Parathyroid adenoma (tissue), 2 donors: Measurements from ENCODE around the gene ALOX15B.
A peak's percentile ranks its signal among the peaks of the same experiment; 100 is the strongest.
"Not testable (repeated sequence)": the region's sequence is repeated elsewhere in the genome, so short reads cannot be mapped to it uniquely, and the experiment has no call there.

ENCODE experiments used
- H2AFZ ChIP-seq: fragments of 300-600 bp; sonication (generic); one replicate; pipeline ENCODE4 v1.7.0; 2017; ENCODE audit warnings: antibody characterized with exemption, mild to moderate bottlenecking
- H3K27ac ChIP-seq: fragments of 300-600 bp; sonication (generic); one replicate; pipeline ENCODE4 v1.7.0; 2017
- H3K27me3 ChIP-seq: fragments of 300-600 bp; sonication (generic); one replicate; pipeline ENCODE4 v1.7.0; 2017; ENCODE audit warnings: low read length; ENCODE audit not compliant: control insufficient read depth, insufficient read depth
- H3K36me3 ChIP-seq: fragments of 300-600 bp; sonication (generic); one replicate; pipeline ENCODE4 v1.7.0; 2017; ENCODE audit warnings: low read length; ENCODE audit not compliant: control insufficient read depth, insufficient read depth
- H3K4me1 ChIP-seq: fragments of 300-600 bp; sonication (generic); one replicate; pipeline ENCODE4 v1.7.0; 2017; ENCODE audit warnings: control low read depth
- H3K4me2 ChIP-seq: fragments of 300-600 bp; sonication (generic); one replicate; pipeline ENCODE4 v1.7.0; 2017; ENCODE audit warnings: low read length
- H3K4me3 ChIP-seq: fragments of 300-600 bp; sonication (generic); one replicate; pipeline ENCODE4 v1.7.0; 2017; ENCODE audit warnings: low read depth, low read length
- H3K79me2 ChIP-seq: fragments of 300-600 bp; sonication (generic); one replicate; pipeline ENCODE4 v1.7.0; 2017; ENCODE audit warnings: control low read depth
- H3K9ac ChIP-seq: fragments of 300-600 bp; sonication (generic); one replicate; pipeline ENCODE4 v1.7.0; 2017; ENCODE audit warnings: mild to moderate bottlenecking
- H3K9me3 ChIP-seq: fragments of 300-600 bp; sonication (generic); one replicate; pipeline ENCODE4 v1.7.0; 2017; ENCODE audit warnings: low read length; ENCODE audit not compliant: control insufficient read depth
- CTCF ChIP-seq: fragments of 300-600 bp; sonication (generic); IDR thresholded peaks from one replicate; pipeline ENCODE4 v1.7.0; 2017; ENCODE audit warnings: antibody characterized with exemption, mild to moderate bottlenecking
- donor health status: primary hyperparathyroidism.

The ALOX15B gene

GRCh38 chr17:8060274-8060673 lies 21.4 kb downstream of the ALOX15B start:
- Histone ChIP-seq H3K36me3 (no peaks in the 10 kb centered on the region), H2AFZ (no peak overlapping the region), H3K9ac (no peak overlapping the region), H3K4me1 (peaks cover 11% of the 10 kb centered on the region), H3K27me3 (no peaks in the 10 kb centered on the region), H3K4me3 (no peak overlapping the region), H3K9me3 (no peaks in the 10 kb centered on the region), H3K4me2 (no peak overlapping the region), H3K27ac (no peak overlapping the region), H3K79me2 (no peaks in the 10 kb centered on the region)
- peak; percentile 80 for TF ChIP-seq CTCF

- not testable (repeated sequence) for H3K27me3 ChIP-seq, H3K4me2 ChIP-seq
These were observed 23.0 kb downstream of the ALOX15B start for GRCh38 chr17:8061851-8062250.

DNA sequence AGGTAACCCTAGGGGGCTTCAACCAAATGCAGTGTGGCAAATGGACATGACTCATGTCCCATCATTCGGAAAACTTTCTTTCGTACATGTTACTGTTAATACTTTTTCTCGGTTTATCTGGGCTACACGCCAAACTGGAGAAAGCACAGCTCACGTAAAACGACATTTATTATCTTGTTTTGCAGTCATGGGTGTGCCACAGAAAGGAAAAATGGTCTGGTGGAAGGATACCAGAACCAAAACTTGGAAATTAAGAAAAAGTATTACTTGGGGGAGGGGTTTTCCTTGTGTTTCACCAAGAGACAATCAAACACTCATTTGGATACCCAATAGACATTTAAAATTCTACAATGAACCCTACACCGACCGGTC lies 23.6 kb downstream of the ALOX15B start:
- H2AFZ ChIP-seq, result peak overlapping the region; percentile 6
- H3K4me2 ChIP-seq, result peak overlapping the region; percentile 75
- H3K27me3 ChIP-seq, result no peaks in the 10 kb centered on the region
- peaks cover 7% of the 10 kb centered on the region for H3K4me1 ChIP-seq
- H3K27ac ChIP-seq, result no peak overlapping the region
- no peaks in the 10 kb centered on the region for H3K36me3 ChIP-seq
- H3K79me2 ChIP-seq, result no peaks in the 10 kb centered on the region
- H3K9ac ChIP-seq, result no peak overlapping the region
- H3K4me3 ChIP-seq, result peak overlapping the region; percentile 47
- no peaks in the 10 kb centered on the region for H3K9me3 ChIP-seq
- TF ChIP-seq CTCF, result no peak

More at GRCh38 chr17:8061851-8062250, 23.0 kb downstream of the ALOX15B start:
- H3K4me1 ChIP-seq, H3K36me3 ChIP-seq, H3K9ac ChIP-seq, H3K27ac ChIP-seq, H3K9me3 ChIP-seq, H2AFZ ChIP-seq, H3K4me3 ChIP-seq, H3K79me2 ChIP-seq: not testable (repeated sequence)

DNA sequence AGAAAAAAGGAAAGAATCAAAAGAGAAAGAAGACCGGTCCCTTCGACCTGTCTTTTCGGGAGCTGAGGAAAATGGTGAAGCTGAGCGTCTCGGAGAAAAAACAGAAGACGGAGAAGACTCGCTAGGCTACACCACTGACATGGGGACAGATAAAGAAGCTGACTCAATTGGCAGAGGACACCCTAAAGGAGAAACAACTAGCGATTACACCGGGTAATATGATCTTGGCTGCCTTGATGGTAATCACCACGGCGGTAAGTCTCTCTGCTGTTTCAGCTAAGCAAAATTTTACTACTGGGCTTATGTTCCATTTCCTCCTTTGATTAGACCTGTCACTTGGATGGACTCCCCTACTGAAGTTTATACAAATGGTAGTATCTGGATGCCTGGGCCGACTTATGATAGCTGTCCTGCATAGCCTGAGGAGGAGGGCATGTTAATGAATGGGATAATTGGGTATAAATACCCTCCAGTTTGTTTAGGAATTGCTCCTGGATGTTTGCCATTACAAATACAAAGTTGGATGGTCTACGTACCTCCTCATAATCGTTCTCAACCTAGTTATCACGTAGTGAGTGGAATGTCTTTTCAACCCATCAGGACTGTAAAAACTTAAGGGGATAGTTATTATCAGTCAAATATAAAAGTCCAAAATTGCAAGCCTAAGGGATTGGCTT lies 24.1 kb downstream of the ALOX15B start:
- peak overlapping the region; percentile 47 for H3K4me3 ChIP-seq
- peak overlapping the region; percentile 75 for H3K4me2 ChIP-seq
- peaks cover 7% of the 10 kb centered on the region for H3K4me1 ChIP-seq
- no peaks in the 10 kb centered on the region for H3K27me3 ChIP-seq
- H3K9me3 ChIP-seq, result no peaks in the 10 kb centered on the region
- peak overlapping the region; percentile 6 for H2AFZ ChIP-seq
- TF ChIP-seq CTCF, result no peak
- H3K27ac ChIP-seq, result no peak overlapping the region
- no peak overlapping the region for H3K9ac ChIP-seq
- no peaks in the 10 kb centered on the region for H3K79me2 ChIP-seq
- H3K36me3 ChIP-seq, result no peaks in the 10 kb centered on the region

DNA sequence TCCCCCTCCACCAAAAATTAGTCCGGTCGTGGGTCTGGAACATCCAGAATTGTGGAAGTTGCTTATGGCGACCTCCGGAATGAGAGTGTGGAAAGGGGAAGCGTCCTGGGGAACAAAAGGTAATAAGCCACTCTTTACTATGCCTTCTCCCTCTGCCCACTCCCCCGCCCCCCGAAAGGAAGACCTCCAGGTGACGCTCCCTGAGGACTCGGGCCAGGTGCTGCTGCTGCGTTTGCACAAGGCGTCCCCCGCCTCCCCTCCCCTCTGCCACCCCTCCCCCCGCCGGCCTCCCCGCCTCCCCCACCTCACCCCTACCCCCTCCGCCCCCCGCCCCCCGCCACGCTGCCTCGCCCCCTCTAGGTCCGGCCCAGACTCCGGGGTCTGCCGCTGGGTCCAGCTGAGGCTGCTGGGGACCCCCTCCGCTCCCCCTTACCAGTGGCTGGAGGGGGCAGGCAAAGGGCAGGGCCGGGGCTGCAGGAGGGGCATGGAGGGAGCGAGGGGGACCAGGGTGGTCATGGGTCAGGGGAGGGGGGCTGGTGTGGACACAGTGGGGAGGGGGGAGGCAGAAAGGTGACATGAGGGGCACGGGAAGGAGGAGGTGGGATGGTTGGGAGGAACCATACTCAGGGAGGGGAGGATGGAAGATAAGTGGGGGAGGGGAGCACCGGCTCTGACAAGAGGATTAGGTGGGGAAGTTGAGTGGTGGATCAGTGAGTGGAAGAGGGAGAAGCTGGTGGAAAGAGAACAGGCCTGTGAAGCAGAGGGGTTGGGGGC lies 25.1 kb downstream of the ALOX15B start:
- H3K27ac ChIP-seq, result no peak overlapping the region
- H3K27me3 ChIP-seq, result no peaks in the 10 kb centered on the region
- H3K9ac ChIP-seq, result no peak overlapping the region

More for the DNA sequence above, 25.1 kb downstream of the ALOX15B start:
- no peak for TF ChIP-seq CTCF
- Histone ChIP-seq H3K4me3 (no peak overlapping the region), H3K79me2 (no peaks in the 10 kb centered on the region), H3K4me2 (no peak overlapping the region), H3K36me3 (no peaks in the 10 kb centered on the region), H3K4me1 (peaks cover 7% of the 10 kb centered on the region), H2AFZ (no peak overlapping the region), H3K9me3 (no peaks in the 10 kb centered on the region)
